Stimulated activated memory B cell treated with anti-CD40 and anti-IgM and Interleukin-4, amounts not matched to agents 10 μg/mL and 1 μg/mL and 100 μg/mL, for 72 hours (primary cell): Measurements from ENCODE around the gene CIDEB.
A peak's percentile ranks its signal among the peaks of the same experiment; 100 is the strongest.

ENCODE experiments used
- ATAC-seq: fragments of 150-1000 bp; cut with Tn5 transposase; 2 replicates; pipeline ENCODE4 v1.10.0; 2021
- H3K27ac Mint-ChIP-seq: one replicate; pipeline ENCODE4 v1.8.0; 2022; ENCODE audit warnings: mild to moderate bottlenecking, mixed read lengths
- H3K27me3 Mint-ChIP-seq: one replicate; pipeline ENCODE4 v1.8.0; 2022; ENCODE audit warnings: mixed read lengths
- H3K36me3 Mint-ChIP-seq: one replicate; pipeline ENCODE4 v1.8.0; 2022; ENCODE audit warnings: mixed read lengths
- H3K4me1 Mint-ChIP-seq: one replicate; pipeline ENCODE4 v1.8.0; 2022; ENCODE audit warnings: mixed read lengths
- H3K4me3 Mint-ChIP-seq: one replicate; pipeline ENCODE4 v1.8.0; 2022; ENCODE audit warnings: mild to moderate bottlenecking, moderate library complexity, mixed read lengths
- H3K9me3 Mint-ChIP-seq: one replicate; pipeline ENCODE4 v1.8.0; 2022; ENCODE audit warnings: mixed read lengths

Gene CIDEB

DNA sequence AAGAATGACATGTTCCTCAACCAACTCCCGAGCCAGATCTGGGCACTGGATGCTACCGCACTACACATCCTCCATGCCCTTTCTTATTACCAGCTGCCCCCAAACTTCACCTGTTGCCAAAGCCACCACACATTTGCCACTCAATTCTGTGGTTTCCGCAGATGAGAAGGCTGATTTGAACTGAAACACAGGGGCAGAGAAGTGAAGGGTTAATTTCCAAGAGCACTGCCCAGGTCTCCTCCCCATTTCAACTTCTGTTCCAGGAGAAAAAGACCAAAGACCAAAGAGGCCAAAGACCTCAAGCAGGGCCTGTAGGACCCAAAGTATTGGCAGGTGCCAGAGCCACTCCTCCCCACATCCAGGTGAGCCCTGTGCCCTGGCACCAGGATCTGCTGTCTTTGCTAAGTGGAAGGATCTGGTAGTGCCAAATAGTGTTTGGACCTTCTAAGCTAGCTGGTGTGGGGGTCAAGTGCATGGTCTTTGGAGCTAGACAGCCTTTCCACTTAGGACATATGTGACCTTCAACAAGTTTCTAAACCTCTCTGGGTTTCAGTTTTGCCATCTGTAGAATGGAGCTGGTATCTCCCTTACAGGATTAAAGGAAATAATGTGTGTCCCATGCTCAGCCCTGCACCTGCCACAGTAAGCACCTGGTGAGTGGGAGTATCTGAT, 16.2 kb downstream of the CIDEB start:
- H3K4me1 Mint-ChIP-seq = peaks cover 48% of the 10 kb centered on the region
- no peaks in the 10 kb centered on the region for H3K27me3 Mint-ChIP-seq
- ATAC-seq = no peak
- H3K36me3 Mint-ChIP-seq = peaks cover 55% of the 10 kb centered on the region
- H3K9me3 Mint-ChIP-seq = no peaks in the 10 kb centered on the region
- no peak overlapping the region for H3K27ac Mint-ChIP-seq
- no peak overlapping the region for H3K4me3 Mint-ChIP-seq

DNA sequence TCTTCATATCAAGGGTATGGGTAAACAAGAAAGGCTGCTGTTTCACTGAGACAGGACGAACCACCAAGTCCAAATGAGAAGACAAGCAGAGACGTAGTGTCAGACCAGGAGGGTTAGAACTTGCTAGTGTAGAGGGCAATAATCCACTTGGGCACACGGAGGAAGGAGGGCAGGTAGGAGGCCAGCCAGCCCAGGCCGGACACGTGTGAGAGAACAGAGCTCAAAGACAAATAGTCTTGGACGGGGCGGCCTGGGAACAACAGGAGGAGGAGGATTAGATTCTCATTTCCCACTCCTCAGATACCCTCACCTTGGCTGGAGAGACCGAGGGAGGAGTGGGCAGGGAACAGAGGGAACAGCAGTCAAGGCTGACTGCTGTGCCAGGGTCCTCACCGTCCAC, 17.0 kb downstream of the CIDEB start:
- Mint-ChIP-seq H3K36me3 (peaks cover 46% of the 10 kb centered on the region), H3K4me1 (peaks cover 40% of the 10 kb centered on the region), H3K27me3 (no peaks in the 10 kb centered on the region), H3K27ac (no peak overlapping the region), H3K4me3 (no peak overlapping the region), H3K9me3 (no peaks in the 10 kb centered on the region)
- no peak for ATAC-seq

DNA sequence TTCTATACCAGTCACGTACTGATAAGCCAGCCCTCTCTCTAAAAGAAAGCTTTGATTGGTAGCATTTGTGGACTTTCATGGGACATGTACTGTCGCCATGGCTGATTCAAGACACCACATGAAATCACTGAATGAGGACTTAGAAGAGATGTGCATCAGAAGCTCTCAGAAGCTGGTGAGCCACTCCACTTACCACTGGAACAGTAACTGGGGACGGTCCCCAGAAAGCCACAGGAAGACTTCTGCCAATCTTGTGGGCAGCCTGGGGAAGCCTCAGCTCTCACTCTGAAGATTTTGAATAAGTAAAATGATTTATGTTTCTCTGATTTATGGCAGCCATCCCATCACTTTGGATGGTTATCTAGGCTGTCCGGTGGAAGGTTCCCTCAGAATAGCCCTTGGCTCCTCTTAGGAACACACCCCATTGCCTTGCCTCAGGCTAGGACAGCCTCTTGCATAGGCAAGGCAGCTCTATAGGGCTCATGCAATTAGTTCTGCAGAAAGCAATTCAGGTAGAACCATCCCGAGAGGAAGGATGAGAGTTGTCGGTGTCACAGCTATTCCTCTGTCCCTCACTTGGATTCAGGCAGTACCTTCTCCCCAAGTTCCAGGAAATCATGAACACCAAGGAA, 18.0 kb downstream of the CIDEB start:
- peak; percentile 98 for ATAC-seq
- peak overlapping the region; percentile 52 for H3K4me3 Mint-ChIP-seq
- no peak overlapping the region for H3K27ac Mint-ChIP-seq
- H3K4me1 Mint-ChIP-seq = peaks cover 43% of the 10 kb centered on the region
- no peaks in the 10 kb centered on the region for H3K27me3 Mint-ChIP-seq
- peaks cover 39% of the 10 kb centered on the region for H3K36me3 Mint-ChIP-seq
- no peaks in the 10 kb centered on the region for H3K9me3 Mint-ChIP-seq

DNA sequence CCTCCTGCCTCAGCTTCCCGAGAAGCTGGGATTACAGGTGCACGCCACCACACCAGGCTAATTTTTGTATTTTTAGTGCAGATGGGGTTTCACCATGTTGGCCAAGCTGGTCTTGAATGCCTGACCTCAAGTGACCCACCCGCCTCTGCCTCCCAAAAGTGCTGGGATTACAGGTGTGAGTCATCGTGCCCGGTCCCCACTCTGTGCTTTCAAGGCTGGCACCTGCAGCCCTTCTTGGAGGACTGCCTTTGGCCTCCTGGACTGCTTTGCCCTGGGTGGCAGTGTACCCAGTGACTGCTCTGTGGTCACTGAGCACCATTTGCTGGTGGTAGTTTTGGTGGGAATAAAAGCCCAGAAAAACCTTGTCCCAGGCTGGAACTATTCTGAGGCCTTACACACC, 20.8 kb downstream of the CIDEB start:
- no peak overlapping the region for H3K27ac Mint-ChIP-seq
- H3K4me3 Mint-ChIP-seq = no peak overlapping the region
- no peak for ATAC-seq
- peaks cover 27% of the 10 kb centered on the region for H3K36me3 Mint-ChIP-seq
- H3K27me3 Mint-ChIP-seq = no peaks in the 10 kb centered on the region
- H3K4me1 Mint-ChIP-seq = peaks cover 58% of the 10 kb centered on the region
- H3K9me3 Mint-ChIP-seq = no peaks in the 10 kb centered on the region

DNA sequence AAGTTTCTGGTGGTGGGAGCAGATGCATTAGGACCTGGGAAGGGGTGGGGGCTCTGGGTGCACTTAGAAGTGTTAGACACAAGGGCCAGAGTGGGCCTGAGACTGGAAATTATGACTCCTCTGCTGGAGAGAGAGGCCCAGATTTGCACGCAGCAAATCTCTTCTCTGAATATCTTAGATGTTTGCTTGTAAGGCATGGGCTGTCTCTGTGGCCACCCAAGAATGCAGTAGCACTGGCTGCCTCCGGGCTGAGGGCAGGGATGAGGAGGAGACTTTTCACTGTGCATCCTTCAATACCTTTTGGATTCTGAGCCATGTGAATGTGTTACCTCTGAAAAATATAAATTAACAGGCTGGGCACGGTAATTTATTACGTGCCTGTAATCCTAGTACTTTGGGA, 22.4 kb downstream of the CIDEB start:
- no peaks in the 10 kb centered on the region for H3K27me3 Mint-ChIP-seq
- H3K4me1 Mint-ChIP-seq = peaks cover 60% of the 10 kb centered on the region
- H3K9me3 Mint-ChIP-seq = no peaks in the 10 kb centered on the region
- no peak for ATAC-seq
- H3K36me3 Mint-ChIP-seq = peaks cover 13% of the 10 kb centered on the region
- H3K4me3 Mint-ChIP-seq = no peak overlapping the region
- H3K27ac Mint-ChIP-seq = peak overlapping the region; percentile 65

DNA sequence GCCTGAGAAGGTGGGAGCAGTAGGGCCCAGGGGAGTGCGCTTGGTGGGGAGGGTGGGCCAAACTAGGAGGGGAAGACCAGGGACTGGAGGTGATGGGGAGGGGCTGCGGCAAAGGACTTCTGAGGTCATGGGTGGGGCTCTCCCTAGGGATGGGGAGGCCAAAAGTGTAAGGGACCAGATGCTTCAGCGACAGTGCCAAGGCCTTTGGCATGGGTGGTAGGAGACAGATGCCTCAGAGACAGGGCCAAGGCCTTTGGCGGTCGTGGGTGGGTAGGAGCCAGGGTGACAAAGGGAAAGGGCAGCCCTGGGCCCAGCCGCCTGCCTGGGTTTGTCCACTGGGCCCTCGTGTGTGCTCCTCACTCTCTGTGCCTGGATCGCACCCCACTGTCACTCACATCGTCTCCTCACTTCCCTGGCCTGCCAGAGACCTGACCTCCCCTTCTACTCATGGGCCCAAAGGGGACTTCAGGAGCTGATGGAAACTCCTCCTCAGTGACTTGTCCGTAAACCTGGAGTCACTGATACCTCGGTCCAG, 23.2 kb downstream of the CIDEB start:
- Mint-ChIP-seq H3K27me3 (no peaks in the 10 kb centered on the region), H3K4me1 (peaks cover 60% of the 10 kb centered on the region), H3K36me3 (peaks cover 6% of the 10 kb centered on the region), H3K4me3 (no peak overlapping the region), H3K9me3 (no peaks in the 10 kb centered on the region), H3K27ac (peak overlapping the region; percentile 65)
- no peak for ATAC-seq

DNA sequence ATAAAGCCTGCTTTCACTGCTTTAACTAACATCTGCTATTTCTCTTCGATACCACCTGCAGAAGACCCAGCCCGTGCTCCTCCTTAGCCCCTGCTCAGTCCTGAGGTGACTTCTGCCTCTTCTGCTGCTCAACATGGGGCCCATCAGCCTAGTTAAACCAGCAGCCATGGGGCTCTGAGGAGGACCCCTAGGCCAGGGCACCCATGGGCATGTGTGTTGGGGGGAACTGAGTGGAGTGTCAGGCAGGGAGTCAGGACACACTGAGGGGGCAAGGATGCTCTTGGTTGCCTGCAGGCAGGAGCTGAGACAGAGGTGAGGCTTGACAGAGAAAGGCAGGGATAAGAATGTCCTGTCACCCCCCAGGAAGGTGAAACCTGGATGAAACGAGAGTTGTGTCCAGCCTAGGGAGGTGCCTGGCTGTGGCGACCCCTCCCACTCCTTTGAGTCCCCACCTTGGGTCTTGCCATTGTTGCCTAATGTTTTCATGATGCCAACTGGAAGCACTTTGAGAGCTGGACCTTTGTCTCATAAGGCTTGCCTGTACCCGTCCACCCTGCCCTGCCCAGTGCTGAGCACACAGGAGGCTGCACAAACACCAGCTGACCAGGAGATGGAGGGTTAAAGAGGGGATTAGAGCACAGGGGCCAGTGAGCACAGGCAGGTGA, 23.8 kb downstream of the CIDEB start:
- H3K9me3 Mint-ChIP-seq = no peaks in the 10 kb centered on the region
- no peaks in the 10 kb centered on the region for H3K27me3 Mint-ChIP-seq
- H3K36me3 Mint-ChIP-seq = peaks cover 6% of the 10 kb centered on the region
- no peak for ATAC-seq
- H3K4me3 Mint-ChIP-seq = no peak overlapping the region
- H3K4me1 Mint-ChIP-seq = peaks cover 65% of the 10 kb centered on the region
- peak overlapping the region; percentile 65 for H3K27ac Mint-ChIP-seq

DNA sequence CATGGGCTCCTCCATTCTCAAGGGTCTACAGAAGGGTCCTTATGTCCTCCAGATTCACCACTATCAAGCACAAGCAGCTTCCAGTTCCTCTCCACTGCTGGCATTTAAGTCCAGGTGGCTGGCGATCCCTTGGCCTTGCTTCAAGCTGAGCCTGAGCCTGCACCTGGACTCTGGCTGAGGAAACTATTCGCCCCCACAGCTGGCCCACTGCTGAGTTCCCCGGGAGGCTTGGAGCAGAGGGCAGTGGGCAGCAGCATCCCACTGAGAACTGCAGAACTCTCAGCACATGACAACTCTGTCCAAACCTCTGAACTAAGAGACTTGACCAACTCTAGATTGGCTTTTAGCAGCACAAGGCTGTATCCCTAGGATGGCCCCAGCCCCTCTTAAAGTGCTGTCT, 25.0 kb downstream of the CIDEB start:
- Mint-ChIP-seq H3K4me1 (peaks cover 71% of the 10 kb centered on the region), H3K36me3 (peaks cover 12% of the 10 kb centered on the region), H3K27me3 (no peaks in the 10 kb centered on the region), H3K9me3 (peaks cover 6% of the 10 kb centered on the region), H3K27ac (no peak overlapping the region), H3K4me3 (no peak overlapping the region)
- no peak for ATAC-seq

DNA sequence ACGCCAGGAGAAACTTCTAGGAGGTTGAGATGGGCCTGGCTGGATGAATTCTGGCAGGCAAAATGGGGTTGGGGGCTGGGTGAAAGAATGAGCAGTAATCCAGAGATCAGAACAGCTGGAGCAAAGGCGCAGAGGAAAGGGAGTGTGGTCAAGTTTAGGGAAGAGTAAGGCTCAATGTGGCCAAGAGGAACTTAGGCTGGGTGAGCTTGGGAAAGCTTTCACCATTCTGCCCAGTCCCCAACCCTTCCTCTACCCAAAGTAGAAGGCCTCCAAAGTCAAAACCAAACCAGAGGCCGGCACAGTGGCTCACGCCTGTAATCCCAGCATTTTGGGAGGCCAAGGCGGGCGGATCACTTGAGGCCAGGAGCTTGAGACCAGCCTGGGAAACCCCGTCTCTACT, 26.1 kb downstream of the CIDEB start:
- H3K4me3 Mint-ChIP-seq = no peak overlapping the region
- H3K27ac Mint-ChIP-seq = peak overlapping the region; percentile 84
- H3K9me3 Mint-ChIP-seq = peaks cover 6% of the 10 kb centered on the region
- ATAC-seq = no peak
- peaks cover 77% of the 10 kb centered on the region for H3K4me1 Mint-ChIP-seq
- H3K36me3 Mint-ChIP-seq = peaks cover 12% of the 10 kb centered on the region
- no peaks in the 10 kb centered on the region for H3K27me3 Mint-ChIP-seq

DNA sequence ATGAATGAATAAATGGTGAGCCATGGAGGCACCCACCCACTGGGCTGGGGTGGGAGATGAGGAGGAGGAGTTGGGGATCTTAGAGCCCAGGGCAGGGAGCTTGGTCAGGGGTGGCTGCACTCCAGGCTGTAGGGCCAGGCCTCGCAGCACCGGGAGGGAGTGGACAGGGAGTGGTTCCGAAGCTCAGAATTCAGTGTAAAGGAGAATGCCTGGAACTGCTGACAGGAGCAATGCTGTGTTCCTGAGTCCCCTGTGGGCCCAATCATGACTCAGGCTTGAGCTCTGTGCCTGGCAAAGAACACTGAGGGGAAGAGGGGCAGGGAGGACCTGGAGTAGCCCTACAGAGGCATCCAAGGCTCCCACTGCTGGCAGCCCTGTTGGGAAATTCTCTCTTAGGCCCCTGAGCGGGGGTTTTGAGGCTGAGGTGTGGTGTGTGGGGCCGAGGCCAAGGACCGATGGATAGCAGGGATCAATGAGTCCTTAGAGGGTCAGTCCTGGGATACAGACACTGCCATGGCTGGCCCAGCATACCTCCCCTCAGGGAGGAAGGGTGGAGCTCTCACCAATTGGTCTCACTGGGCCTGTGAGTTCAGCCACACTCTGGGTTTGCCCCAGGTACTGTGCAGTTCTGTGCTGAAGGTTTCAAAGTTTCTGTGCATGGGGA, 26.8 kb downstream of the CIDEB start:
- Mint-ChIP-seq H3K4me3 (no peak overlapping the region), H3K4me1 (peaks cover 79% of the 10 kb centered on the region), H3K9me3 (peaks cover 6% of the 10 kb centered on the region), H3K27me3 (no peaks in the 10 kb centered on the region), H3K27ac (peak overlapping the region; percentile 84), H3K36me3 (peaks cover 12% of the 10 kb centered on the region)
- ATAC-seq = no peak

DNA sequence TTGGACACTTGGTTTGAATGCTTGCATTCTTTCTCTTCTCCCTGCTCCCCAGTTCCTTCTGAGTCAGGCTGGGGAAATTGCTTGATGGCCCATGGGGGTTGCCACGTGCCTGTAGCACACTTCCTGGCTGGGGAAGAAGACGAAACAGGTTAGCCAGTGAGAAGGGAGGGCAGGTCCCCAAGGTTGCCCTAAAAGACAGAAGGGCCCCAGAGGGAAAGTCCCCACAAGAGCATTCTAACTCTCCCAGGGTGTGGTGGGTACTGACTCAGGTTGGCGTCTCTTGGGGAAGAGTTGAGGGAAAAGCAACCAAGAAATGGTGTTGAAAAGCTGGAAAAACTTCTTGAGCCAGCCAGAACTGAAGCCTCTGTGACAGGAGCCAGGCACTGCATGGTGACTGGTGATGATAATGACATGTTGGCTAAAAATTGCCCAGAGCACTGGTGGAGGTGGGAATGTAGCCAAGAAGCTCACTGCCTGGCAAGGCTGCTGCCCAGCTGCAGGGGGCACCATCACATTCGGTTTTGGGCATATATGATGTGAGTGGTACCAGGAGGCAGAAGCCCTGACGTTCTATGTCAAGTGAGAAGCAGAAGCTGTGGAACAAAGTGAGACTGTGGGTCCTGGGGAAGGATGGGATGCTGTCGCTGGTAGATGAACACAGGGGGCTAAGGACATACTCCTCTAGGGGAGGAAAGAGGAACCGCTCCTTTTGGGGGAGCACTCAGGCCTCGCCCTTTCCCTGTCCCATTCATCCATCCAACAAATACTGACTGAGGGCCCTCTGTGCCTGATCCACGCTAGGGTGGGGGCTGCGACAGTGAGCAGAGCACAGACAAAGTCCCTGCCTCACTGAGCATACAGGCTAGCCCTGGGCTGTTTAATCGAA, 28.2 kb downstream of the CIDEB start:
- Mint-ChIP-seq H3K36me3 (peaks cover 12% of the 10 kb centered on the region), H3K4me1 (peaks cover 82% of the 10 kb centered on the region), H3K27ac (peak overlapping the region; percentile 84), H3K4me3 (peak overlapping the region; percentile 38), H3K9me3 (peaks cover 6% of the 10 kb centered on the region), H3K27me3 (no peaks in the 10 kb centered on the region)
- ATAC-seq = peak; percentile 92

DNA sequence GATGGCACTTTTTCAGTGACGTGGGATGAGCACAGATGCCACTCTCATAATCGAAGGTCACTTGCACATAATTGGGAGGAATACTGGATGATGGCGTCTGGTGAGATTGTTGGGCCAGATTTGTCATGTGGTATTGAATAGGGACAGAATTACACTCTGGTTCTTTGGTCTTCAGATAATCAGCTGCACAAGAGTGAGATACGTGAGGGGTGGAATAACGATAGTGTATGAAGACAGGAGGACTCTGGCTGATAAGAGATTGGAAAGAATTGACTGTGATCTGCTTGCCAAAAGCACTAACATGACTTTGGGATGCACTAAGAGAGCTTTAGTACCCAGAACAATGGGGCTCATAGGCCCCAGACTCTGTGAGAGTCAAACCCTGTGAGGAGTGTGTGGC, 29.4 kb downstream of the CIDEB start:
- peaks cover 82% of the 10 kb centered on the region for H3K4me1 Mint-ChIP-seq
- peak overlapping the region; percentile 84 for H3K27ac Mint-ChIP-seq
- no peak for ATAC-seq
- no peaks in the 10 kb centered on the region for H3K27me3 Mint-ChIP-seq
- H3K9me3 Mint-ChIP-seq = peaks cover 6% of the 10 kb centered on the region
- H3K4me3 Mint-ChIP-seq = peak overlapping the region; percentile 33
- peaks cover 7% of the 10 kb centered on the region for H3K36me3 Mint-ChIP-seq

DNA sequence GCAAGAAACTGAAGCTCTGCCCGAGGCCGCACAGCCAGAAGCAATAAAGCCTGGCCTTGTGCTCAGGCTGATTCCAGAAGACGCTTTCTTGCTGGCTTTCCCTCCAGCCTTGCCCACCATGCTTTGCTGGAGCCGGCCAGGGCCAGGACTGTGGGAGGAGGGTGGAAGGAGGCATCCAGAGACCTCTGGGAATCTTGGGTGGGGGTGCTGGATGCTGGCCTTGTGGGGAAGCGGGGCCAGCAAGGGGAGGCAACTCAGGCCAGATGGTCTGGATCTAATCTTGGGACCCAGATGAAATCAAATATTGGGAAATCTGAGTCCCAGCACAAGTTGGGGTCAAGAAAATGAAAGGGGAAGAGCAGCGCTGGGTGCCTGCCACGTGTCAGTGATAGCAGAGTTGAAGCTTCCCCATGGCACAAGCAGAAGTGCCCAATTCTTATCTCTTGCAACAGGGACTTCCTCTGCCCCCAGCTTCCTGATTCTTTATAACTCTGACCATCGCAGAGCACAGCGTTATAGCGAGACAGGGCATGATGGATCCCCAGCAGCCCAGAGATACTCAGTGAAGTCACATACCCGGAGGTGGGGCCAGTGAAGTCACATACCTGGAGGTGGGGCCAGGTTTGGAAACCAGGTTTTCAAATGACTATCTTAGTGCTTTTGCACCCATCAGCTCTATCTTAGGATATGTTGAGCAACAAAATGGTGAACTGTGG, 30.0 kb downstream of the CIDEB start:
- H3K36me3 Mint-ChIP-seq = peaks cover 7% of the 10 kb centered on the region
- H3K9me3 Mint-ChIP-seq = peaks cover 6% of the 10 kb centered on the region
- no peaks in the 10 kb centered on the region for H3K27me3 Mint-ChIP-seq
- ATAC-seq = peak; percentile 10
- H3K4me1 Mint-ChIP-seq = peaks cover 88% of the 10 kb centered on the region
- H3K27ac Mint-ChIP-seq = peak overlapping the region; percentile 84
- no peak overlapping the region for H3K4me3 Mint-ChIP-seq

DNA sequence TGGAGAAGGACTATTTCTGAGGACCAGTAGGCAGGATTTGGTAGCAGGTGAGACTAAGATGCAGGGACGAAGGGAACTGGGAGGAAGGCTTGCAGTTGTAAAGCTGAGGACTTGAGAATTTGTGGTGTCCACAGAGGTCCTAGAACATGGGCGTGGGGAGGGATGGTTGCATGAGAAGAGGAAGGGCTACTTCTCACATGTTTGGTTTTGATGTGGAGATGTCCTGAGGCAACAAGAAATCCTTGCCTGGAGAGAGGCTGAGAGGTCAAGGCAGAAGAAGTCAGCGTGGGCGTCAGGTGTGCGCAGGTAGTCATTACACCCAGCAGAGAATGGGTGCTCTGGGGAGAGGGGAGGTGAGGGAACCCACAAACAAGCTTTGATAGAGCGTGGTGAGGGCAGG, 30.7 kb downstream of the CIDEB start:
- H3K27ac Mint-ChIP-seq = peak overlapping the region; percentile 84
- H3K9me3 Mint-ChIP-seq = peaks cover 6% of the 10 kb centered on the region
- no peak overlapping the region for H3K4me3 Mint-ChIP-seq
- peaks cover 88% of the 10 kb centered on the region for H3K4me1 Mint-ChIP-seq
- no peaks in the 10 kb centered on the region for H3K27me3 Mint-ChIP-seq
- H3K36me3 Mint-ChIP-seq = peaks cover 7% of the 10 kb centered on the region
- no peak for ATAC-seq
